Mesenchymal stem cell (in vitro differentiated cells and primary cell): Measurements from ENCODE around the gene SSC5D.
"Not testable (repeated sequence)": the region's sequence is repeated elsewhere in the genome, so short reads cannot be mapped to it uniquely, and the experiment has no call there.

Experiments
- DNase-seq: peaks from one replicate; pipeline ENCODE4 v3.0.0-alpha.2; 2013
- H2AFZ ChIP-seq: one replicate; pipeline ENCODE4 v1.6.1; 2013; ENCODE audit warnings: low read depth, mild to moderate bottlenecking, control low read depth, inconsistent platforms, low read length, moderate library complexity
- H2AK5ac ChIP-seq: 2 replicates; pipeline ENCODE4 v1.6.1; 2013; ENCODE audit warnings: low read length, moderate library complexity, mild to moderate bottlenecking, inconsistent platforms; ENCODE audit not compliant: severe bottlenecking
- H2BK120ac ChIP-seq: one replicate; pipeline ENCODE4 v1.6.1; 2013; ENCODE audit warnings: low read depth, mild to moderate bottlenecking, inconsistent platforms, low read length, moderate library complexity
- H2BK12ac ChIP-seq, 2 experiments: one replicate each; pipeline ENCODE4 v1.6.1; 2013; ENCODE audit warnings: inconsistent platforms in 2 of 2, low read length in 2 of 2, mild to moderate bottlenecking in 2 of 2, moderate library complexity in 2 of 2, control low read depth in 1 of 2
- H2BK15ac ChIP-seq: one replicate; pipeline ENCODE4 v1.6.1; 2013; ENCODE audit warnings: mild to moderate bottlenecking, low read depth, inconsistent platforms; ENCODE audit not compliant: poor library complexity, severe bottlenecking
- H2BK5ac ChIP-seq: 2 replicates; pipeline ENCODE4 v1.6.1; 2013; ENCODE audit warnings: low read depth, mild to moderate bottlenecking, low read length, control low read depth, inconsistent platforms; ENCODE audit not compliant: poor library complexity, severe bottlenecking
- H3K14ac ChIP-seq, 2 experiments: one replicate each; pipeline ENCODE4 v1.6.1; 2013; ENCODE audit warnings: inconsistent platforms in 2 of 2, low read length in 2 of 2, control low read depth in 1 of 2, mild to moderate bottlenecking in 1 of 2, moderate library complexity in 1 of 2
- H3K18ac ChIP-seq, 2 experiments: one replicate each; pipeline ENCODE4 v1.6.1; 2013; ENCODE audit warnings: inconsistent platforms in 2 of 2, low read length in 2 of 2, control low read depth in 1 of 2, low read depth in 1 of 2, mild to moderate bottlenecking in 1 of 2
- H3K23ac ChIP-seq, 2 experiments: one replicate each; pipeline ENCODE4 v1.6.1; 2013; ENCODE audit warnings: inconsistent platforms in 2 of 2, low read length in 2 of 2, mild to moderate bottlenecking in 2 of 2, moderate library complexity in 2 of 2, control low read depth in 1 of 2
- H3K27ac ChIP-seq: 2 replicates; pipeline ENCODE4 v1.5.1; 2013; ENCODE audit warnings: mild to moderate bottlenecking, moderate library complexity, low read length, control low read depth, inconsistent platforms; ENCODE audit not compliant: poor library complexity, severe bottlenecking
- H3K27me3 ChIP-seq, 2 experiments: 2 replicates each; pipeline versions ENCODE4 v1.6.1 to v1.7.0; 2013; ENCODE audit warnings: low read length in 2 of 2, mild to moderate bottlenecking in 2 of 2, moderate library complexity in 2 of 2, control low read depth in 1 of 2, inconsistent platforms in 1 of 2; ENCODE audit not compliant: control insufficient read depth in 1 of 2, insufficient read depth in 1 of 2
- H3K36me3 ChIP-seq, 2 experiments: 2 replicates each; pipeline versions ENCODE4 v1.6.1 to v1.7.0; 2013; ENCODE audit warnings: low read length in 2 of 2, control low read depth in 1 of 2, inconsistent platforms in 1 of 2, low read depth in 1 of 2, mild to moderate bottlenecking in 1 of 2; ENCODE audit not compliant: insufficient read depth in 2 of 2, control insufficient read depth in 1 of 2
- H3K4ac ChIP-seq, 2 experiments: one replicate each; pipeline ENCODE4 v1.6.1; 2013; ENCODE audit warnings: inconsistent platforms in 2 of 2, low read length in 2 of 2, mild to moderate bottlenecking in 2 of 2, moderate library complexity in 2 of 2, control low read depth in 1 of 2, low read depth in 1 of 2
- H3K4me1 ChIP-seq: 2 replicates; pipeline ENCODE4 v1.6.1; 2013; ENCODE audit warnings: low read depth, low read length, control low read depth; ENCODE audit not compliant: control insufficient read depth, insufficient read depth
- H3K4me2 ChIP-seq: 2 replicates; pipeline ENCODE4 v1.6.1; 2013; ENCODE audit warnings: low read length, mild to moderate bottlenecking, inconsistent platforms; ENCODE audit not compliant: poor library complexity, severe bottlenecking
- H3K4me3 ChIP-seq, 2 experiments: 2 replicates each; pipeline versions ENCODE4 v1.5.1 to v1.7.0; 2013; ENCODE audit warnings: low read length in 2 of 2, mild to moderate bottlenecking in 2 of 2, control low read depth in 1 of 2, low read depth in 1 of 2; ENCODE audit not compliant: insufficient read depth in 1 of 2
- H3K79me1 ChIP-seq: replicated peaks from 2 replicates; pipeline ENCODE4 v1.6.1; 2013; ENCODE audit warnings: mild to moderate bottlenecking, control low read depth, low read length, inconsistent platforms; ENCODE audit not compliant: poor library complexity, severe bottlenecking
- H3K9ac ChIP-seq: 2 replicates; pipeline ENCODE4 v1.7.0; 2013; ENCODE audit warnings: mild to moderate bottlenecking, low read length, moderate library complexity
- H3K9me3 ChIP-seq: 2 replicates; pipeline ENCODE4 v1.7.0; 2013; ENCODE audit warnings: mild to moderate bottlenecking, low read length; ENCODE audit not compliant: control insufficient read depth
- H4K8ac ChIP-seq: one replicate; pipeline ENCODE4 v1.6.1; 2013; ENCODE audit warnings: inconsistent platforms, mild to moderate bottlenecking, low read length, moderate library complexity
- H4K91ac ChIP-seq: one replicate; pipeline ENCODE4 v1.6.1; 2013; ENCODE audit warnings: mild to moderate bottlenecking, low read length, inconsistent platforms
- WGBS: methylation state at CpG from one replicate; pipeline ENCODE4 v1.1.7; 2013; ENCODE audit warnings: mixed read lengths; 5-methylcytosine and 5-hydroxymethylcytosine counted together

SSC5D gene

DNA sequence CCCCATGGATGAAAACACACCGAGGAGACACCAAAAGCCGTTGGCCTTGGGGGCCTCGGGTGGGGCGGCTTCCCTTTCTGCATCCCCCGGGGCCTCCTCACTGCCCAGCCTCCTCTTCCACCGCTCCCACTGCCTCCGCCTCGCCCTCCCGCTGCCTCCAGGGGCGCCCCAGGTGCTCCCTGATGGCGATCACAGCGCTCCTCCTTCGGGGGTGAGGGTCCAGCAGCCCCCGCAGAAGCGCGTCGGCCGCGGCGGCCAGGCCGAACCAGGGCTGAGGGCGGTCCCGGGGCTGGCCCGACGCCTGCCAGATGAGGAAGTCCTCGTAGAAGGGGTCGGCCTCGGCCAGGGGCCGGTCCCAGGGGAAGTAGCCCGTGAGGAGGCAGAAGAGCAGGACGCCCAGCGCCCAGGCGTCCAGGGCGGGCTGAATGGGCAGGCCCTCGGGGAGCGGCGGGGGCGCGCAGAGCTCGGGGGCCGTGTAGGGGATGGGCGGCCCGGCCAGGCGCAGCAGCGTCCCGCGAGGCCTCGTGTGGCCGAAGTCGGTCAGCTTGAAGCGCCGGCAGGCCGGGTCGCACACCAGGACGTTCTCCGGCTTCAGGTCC, 41.5 kb downstream of the SSC5D start:
- H3K4me3 ChIP-seq = no peak overlapping the region
- WGBS = 90% methylated on average over 50 of the region's 56 CpGs
- H2BK120ac ChIP-seq = no peak overlapping the region
- peaks cover 0 to 15% of the 10 kb centered on the region in 2 experiments for H3K27me3 ChIP-seq
- H3K36me3 ChIP-seq = peaks cover 0 to 7% of the 10 kb centered on the region in 2 experiments
- H3K9me3 ChIP-seq = no peaks in the 10 kb centered on the region
- H4K91ac ChIP-seq = no peak overlapping the region
- H2BK12ac ChIP-seq = no peak overlapping the region
- H3K27ac ChIP-seq = no peak overlapping the region
- H3K23ac ChIP-seq = no peak overlapping the region
- H3K4ac ChIP-seq = no peak overlapping the region
- H2BK15ac ChIP-seq = no peak overlapping the region
- H3K14ac ChIP-seq = no peak overlapping the region
- no peak overlapping the region for H3K9ac ChIP-seq
- no peak overlapping the region for H2AFZ ChIP-seq
- no peak overlapping the region for H3K4me2 ChIP-seq
- no peak overlapping the region for H4K8ac ChIP-seq
- peaks cover 35% of the 10 kb centered on the region for H3K4me1 ChIP-seq
- no peak overlapping the region for H2BK5ac ChIP-seq
- H2AK5ac ChIP-seq = peak overlapping the region; percentile 35
- H3K79me1 ChIP-seq = no peaks in the 10 kb centered on the region
- H3K18ac ChIP-seq = no peak overlapping the region
- DNase-seq = no peak

DNA sequence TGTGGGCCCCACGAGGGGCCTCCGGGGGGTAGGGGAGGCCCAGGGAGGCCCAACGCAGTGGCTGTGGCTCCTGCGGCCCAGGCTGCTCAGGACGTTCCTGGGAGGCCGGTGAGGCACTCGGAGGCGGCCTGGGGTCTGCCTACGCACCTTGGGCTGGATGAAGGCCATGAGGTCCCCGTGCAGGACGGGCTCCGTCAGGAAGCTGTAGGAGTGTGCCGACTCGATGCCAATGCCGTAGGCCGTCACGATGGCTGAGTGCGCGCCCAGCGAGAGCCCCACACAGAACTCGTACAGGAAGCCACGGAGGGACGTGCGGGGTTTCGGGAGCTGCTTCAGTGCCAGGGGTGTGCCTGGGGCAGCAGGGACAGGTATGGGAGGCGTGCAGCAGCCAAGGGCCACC, 42.8 kb downstream of the SSC5D start:
- H3K36me3 ChIP-seq = peaks cover 0 to 7% of the 10 kb centered on the region in 2 experiments
- peaks cover 33% of the 10 kb centered on the region for H3K4me1 ChIP-seq
- H3K9me3 ChIP-seq = no peaks in the 10 kb centered on the region
- no peak overlapping the region for H4K91ac ChIP-seq
- H2AK5ac ChIP-seq = no peak overlapping the region
- H3K14ac ChIP-seq = no peak overlapping the region
- WGBS = 92% methylated on average over 26 of the region's 26 CpGs
- H2BK15ac ChIP-seq = no peak overlapping the region
- H2BK12ac ChIP-seq = no peak overlapping the region
- no peaks in the 10 kb centered on the region for H3K79me1 ChIP-seq
- no peak for DNase-seq
- H3K9ac ChIP-seq = no peak overlapping the region
- H2BK120ac ChIP-seq = no peak overlapping the region
- H3K4me2 ChIP-seq = no peak overlapping the region
- H3K27ac ChIP-seq = no peak overlapping the region
- no peak overlapping the region for H3K18ac ChIP-seq
- no peak overlapping the region for H2AFZ ChIP-seq
- no peak overlapping the region for H3K4ac ChIP-seq
- peaks cover 0 to 12% of the 10 kb centered on the region in 2 experiments for H3K27me3 ChIP-seq
- no peak overlapping the region for H3K23ac ChIP-seq
- H3K4me3 ChIP-seq = no peak overlapping the region
- H4K8ac ChIP-seq = no peak overlapping the region
- no peak overlapping the region for H2BK5ac ChIP-seq

DNA sequence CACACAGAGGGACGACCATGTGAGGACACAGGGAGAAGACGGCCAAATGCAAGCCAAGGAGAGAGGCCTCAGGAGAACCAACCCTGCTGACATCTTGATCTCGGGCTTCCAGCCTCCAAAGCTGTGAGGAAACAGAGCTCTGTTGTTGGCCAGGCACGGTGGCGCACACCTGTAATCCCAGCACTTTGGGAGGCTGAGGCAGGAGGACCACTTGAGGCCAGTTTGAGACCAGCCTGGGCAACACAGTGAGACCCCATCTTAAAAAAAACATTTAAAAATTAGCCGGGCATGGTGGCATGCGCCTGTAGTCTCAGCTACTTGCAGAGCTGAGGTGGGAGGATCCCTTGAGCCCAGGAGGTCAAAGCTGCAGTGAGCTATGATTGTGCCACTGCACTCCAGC, 46.0 kb downstream of the SSC5D start:
- H2BK120ac ChIP-seq, H3K4me2 ChIP-seq, H2AFZ ChIP-seq, H3K14ac ChIP-seq, H3K4me3 ChIP-seq, H4K8ac ChIP-seq, H3K23ac ChIP-seq, H2BK5ac ChIP-seq, H3K18ac ChIP-seq, H3K27me3 ChIP-seq, H3K4ac ChIP-seq, H2BK12ac ChIP-seq, H3K27ac ChIP-seq, H3K36me3 ChIP-seq, DNase-seq, H4K91ac ChIP-seq, H3K9me3 ChIP-seq, H3K9ac ChIP-seq, H3K79me1 ChIP-seq, H2BK15ac ChIP-seq: not testable (repeated sequence)
- Histone ChIP-seq H3K4me1 (peaks cover 29% of the 10 kb centered on the region), H2AK5ac (peak overlapping the region; percentile 13)
- WGBS = 90% methylated on average over 7 of the region's 7 CpGs

DNA sequence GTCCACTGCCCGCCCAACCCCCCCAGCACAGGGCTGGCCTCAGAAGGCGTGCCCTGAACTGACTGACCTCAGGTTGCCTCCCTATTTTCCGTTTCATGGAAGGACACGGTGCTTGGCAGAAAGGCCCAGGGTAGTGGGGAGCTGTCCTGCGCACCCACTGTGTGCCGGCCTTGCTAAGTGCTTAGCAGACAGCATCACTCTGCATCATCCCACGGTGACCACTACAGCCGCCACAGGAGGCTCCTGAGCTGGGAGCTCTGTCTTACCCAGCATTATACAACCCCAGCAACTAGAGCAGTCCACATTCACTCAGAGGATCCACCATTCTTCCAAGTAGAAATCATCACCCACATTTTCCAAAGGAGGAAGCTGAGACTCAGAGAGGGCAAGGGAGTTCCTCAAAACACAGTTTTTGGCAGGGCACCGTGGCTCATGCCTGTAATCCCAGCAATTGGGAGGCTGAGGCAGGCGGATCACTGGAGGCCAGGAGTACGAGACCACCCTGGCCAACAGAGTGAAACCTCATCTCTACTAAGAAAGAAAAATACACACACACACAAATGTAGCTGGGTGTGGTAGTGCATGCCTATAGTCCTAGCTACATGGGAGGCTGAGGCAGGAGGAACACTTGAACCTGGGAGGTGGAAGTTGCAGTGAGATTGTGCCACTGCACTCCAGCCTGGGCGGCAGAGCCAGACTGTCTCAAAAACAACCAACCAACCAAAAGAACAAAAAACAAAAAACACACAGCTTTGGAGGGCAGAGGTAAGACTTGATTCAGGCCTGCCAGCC, 47.1 kb downstream of the SSC5D start:
- Histone ChIP-seq H3K23ac (no peak overlapping the region), H2BK12ac (no peak overlapping the region), H3K36me3 (no peaks in the 10 kb centered on the region), H2AK5ac (peak overlapping the region; percentile 57), H3K4me3 (no peak overlapping the region), H2BK120ac (no peak overlapping the region), H2BK15ac (no peak overlapping the region), H3K27ac (no peak overlapping the region), H3K9ac (no peak overlapping the region), H3K79me1 (no peaks in the 10 kb centered on the region), H3K18ac (no peak overlapping the region), H3K27me3 (no peaks in the 10 kb centered on the region), H3K14ac (peak overlapping the region in 1 of 2 experiments; percentile 39), H2BK5ac (no peak overlapping the region), H3K4me1 (peaks cover 26% of the 10 kb centered on the region), H3K4ac (no peak overlapping the region), H2AFZ (no peak overlapping the region), H3K9me3 (no peaks in the 10 kb centered on the region), H3K4me2 (no peak overlapping the region), H4K91ac (peak overlapping the region; percentile 25), H4K8ac (no peak overlapping the region)
- 91% methylated on average over 10 of the region's 12 CpGs for WGBS
- DNase-seq = no peak
